Lower leg skin (tissue), 4 donors: ENCODE data around the gene AMPD3. TPM values are rescaled to one million over a fixed set of nuclear protein-coding genes. Genes with fewer than 3 reads are reported as not detected.

ENCODE experiments used
- DNase-seq, 2 donors: peaks; one replicate each; pipeline ENCODE4 v3.0.0-alpha.2; 2019; ENCODE audit warnings: low spot score in 2 of 2
- H3K4me3 ChIP-seq: fragments of 200-600 bp; sonication (generic); 2 replicates; pipeline ENCODE4 v1.5.1; 2017; ENCODE audit warnings: mild to moderate bottlenecking, low read depth; ENCODE audit not compliant: poor library complexity, severe bottlenecking
- POLR2A ChIP-seq, 2 donors: fragments of 450-650 bp; IDR thresholded peaks; one replicate each; pipeline ENCODE4 v1.6.1; 2016 to 2017; ENCODE audit warnings: antibody characterized with exemption in 2 of 2, mild to moderate bottlenecking in 1 of 2, moderate library complexity in 1 of 2
- WGBS, 2 donors: methylation state at CpG; one replicate each; pipeline ENCODE4 v1.1.5; 2018; 5-methylcytosine and 5-hydroxymethylcytosine counted together
- intact Hi-C: fragments of 100-400 bp; cut with DNase I; formaldehyde crosslinking; loops from one replicate; pipeline ENCODE4 v1.15.0; 2023; ENCODE audit warnings: low total_unique reads
- total RNA-seq, 4 donors: library from RNA; depleted of rRNA; stranded (reverse); fragments of >200 nt; gene quantifications; one replicate each; pipeline ENCODE4 v1.1.0, GENCODE V29; 2016
- TF ChIP-seq, protein P1 (sequence below), 3 donors: fragments of 450-650 bp; IDR thresholded peaks; one replicate each; pipeline ENCODE4 v1.5.1; 2016; ENCODE audit warnings: antibody characterized with exemption in 3 of 3, mild to moderate bottlenecking in 3 of 3, moderate library complexity in 2 of 3

AMPD3 gene
- total RNA-seq, 4 donors from 2014 or later, result 30.2 to 43.3 (median 32.6) TPM

DNA sequence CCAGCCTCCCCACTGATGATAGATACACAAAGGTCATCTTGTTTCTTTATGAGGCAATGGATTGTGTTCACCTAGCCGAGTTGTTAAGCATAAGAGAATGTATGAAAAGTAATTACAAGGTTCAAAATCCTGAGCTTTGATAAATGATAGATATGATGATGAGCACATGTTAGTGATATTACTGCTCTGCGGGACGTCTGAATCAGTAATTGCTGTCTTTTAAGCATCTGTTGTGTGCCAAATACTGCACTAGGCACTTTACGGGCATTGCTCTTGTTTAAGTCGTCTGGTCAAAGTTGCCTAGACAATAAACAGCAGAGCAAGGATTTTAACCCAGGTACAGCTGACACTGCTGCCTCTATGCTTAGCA is 86.5 kb downstream of the AMPD3 start:
- TF ChIP-seq, protein P1, sequence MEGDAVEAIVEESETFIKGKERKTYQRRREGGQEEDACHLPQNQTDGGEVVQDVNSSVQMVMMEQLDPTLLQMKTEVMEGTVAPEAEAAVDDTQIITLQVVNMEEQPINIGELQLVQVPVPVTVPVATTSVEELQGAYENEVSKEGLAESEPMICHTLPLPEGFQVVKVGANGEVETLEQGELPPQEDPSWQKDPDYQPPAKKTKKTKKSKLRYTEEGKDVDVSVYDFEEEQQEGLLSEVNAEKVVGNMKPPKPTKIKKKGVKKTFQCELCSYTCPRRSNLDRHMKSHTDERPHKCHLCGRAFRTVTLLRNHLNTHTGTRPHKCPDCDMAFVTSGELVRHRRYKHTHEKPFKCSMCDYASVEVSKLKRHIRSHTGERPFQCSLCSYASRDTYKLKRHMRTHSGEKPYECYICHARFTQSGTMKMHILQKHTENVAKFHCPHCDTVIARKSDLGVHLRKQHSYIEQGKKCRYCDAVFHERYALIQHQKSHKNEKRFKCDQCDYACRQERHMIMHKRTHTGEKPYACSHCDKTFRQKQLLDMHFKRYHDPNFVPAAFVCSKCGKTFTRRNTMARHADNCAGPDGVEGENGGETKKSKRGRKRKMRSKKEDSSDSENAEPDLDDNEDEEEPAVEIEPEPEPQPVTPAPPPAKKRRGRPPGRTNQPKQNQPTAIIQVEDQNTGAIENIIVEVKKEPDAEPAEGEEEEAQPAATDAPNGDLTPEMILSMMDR (IDR thresholded peaks at IDR 0.05), result no peak
- no peak for TF ChIP-seq POLR2A (IDR thresholded peaks at IDR 0.05)
- DNase-seq, result no peak
- H3K4me3 ChIP-seq, result no peak overlapping the region
- 21 to 24% methylated on average over 5 of the region's 5 CpGs for WGBS, 2 donors
- intact Hi-C loops, result no loop called here

DNA sequence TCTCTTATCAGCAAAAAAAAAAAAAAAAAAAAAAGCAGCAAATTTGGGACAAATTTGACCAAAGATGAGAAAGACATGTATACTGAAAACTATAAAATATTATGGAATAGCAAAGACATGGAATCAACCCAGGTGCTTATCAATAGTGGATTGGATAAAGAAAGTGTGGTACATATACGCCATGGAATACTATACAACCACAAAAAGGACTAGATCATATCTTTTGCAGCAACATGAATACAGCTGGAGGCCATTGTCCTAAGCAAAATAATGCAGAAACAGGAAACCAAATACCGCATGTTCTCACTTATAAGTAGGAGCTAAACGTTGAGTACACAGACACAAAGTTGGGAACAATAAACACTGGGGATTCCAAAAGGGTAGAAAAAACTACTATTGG is 87.7 kb downstream of the AMPD3 start:
- WGBS, 2 donors, result 92% methylated on average over 3 of the region's 3 CpGs
- intact Hi-C loops, result no loop called here
- TF ChIP-seq, protein P1 (IDR thresholded peaks at IDR 0.05), result no peak
- no peak for TF ChIP-seq POLR2A (IDR thresholded peaks at IDR 0.05)
- no peak overlapping the region for H3K4me3 ChIP-seq
- DNase-seq, result no peak

DNA sequence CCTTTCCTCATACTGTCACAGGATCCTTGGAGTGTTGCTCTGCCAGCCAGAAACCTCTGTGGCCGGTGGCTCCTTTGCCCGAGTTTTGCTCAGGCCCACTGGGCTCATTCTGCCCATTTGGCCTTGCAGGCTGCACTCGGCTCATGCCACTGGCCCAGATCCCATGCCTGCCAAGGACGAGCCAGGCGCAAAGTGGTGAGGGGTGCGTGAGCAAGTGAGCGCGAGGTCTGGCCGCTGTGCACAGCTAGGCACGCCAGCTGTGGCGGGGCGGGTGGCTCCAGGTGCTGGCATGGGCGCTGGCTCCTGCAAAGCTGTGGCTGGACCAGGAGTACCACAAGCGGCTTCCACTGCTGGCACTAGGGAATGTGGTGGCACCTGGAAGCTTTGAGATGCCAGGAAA is 88.7 kb downstream of the AMPD3 start:
- no peak for DNase-seq
- 92 to 97% methylated on average over 14 of the region's 14 CpGs for WGBS, 2 donors
- intact Hi-C loops, result no loop called here
- TF ChIP-seq, protein P1 (IDR thresholded peaks at IDR 0.05), result no peak
- TF ChIP-seq POLR2A (IDR thresholded peaks at IDR 0.05), result no peak
- no peak overlapping the region for H3K4me3 ChIP-seq

DNA sequence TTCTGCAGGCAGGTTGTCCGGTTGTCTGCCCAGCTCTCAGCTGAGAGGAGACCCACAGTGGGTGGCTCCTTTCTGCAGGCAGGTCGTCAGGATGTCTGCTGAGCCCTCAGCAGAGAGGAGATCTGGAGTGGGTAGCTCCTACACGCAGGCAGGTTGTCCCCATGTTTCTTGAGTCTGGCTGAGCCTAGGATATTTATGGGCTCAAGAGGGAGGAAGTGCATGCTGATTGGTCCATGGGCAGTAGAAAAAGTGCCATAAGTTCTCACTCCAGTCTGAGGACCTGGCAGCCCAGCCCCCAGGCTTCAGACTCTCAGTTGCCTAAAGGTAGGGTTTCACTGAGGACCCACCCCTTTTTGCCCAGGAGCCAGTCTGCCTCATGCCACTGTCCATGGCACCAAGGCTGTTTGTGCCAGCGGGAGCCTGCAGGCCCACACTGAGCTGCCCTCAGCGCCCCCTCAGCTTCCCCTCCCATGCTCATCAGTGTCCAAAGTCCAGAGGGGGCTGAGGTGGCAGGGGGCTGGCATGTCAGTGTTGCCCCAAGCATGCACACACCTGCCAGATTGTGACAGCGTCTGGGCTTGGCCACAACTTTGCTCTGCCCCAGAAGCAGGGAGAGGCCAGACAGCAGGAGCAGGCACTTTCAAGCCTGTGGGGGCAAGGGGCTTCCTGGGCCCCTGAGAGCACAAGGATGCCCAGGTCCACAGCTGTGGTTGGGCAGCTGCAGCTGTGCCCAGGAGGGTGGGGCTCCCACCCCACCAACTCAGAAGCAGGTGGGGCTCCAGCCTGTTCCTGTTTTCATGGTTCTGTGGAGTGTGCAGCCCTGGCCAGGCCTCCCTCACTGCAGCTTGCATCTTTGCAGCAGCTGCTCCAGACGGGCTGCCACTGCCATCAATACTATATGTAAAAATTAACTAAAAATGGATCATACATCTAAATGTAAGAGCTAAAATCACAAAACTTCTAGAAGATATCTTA is 89.7 kb downstream of the AMPD3 start:
- no peak for TF ChIP-seq POLR2A (IDR thresholded peaks at IDR 0.05)
- TF ChIP-seq, protein P1 (IDR thresholded peaks at IDR 0.05), result no peak
- intact Hi-C loops, result no loop called here
- H3K4me3 ChIP-seq, result no peak overlapping the region
- WGBS, 2 donors, result 75 to 88% methylated on average over 6 of the region's 7 CpGs
- no peak for DNase-seq

DNA sequence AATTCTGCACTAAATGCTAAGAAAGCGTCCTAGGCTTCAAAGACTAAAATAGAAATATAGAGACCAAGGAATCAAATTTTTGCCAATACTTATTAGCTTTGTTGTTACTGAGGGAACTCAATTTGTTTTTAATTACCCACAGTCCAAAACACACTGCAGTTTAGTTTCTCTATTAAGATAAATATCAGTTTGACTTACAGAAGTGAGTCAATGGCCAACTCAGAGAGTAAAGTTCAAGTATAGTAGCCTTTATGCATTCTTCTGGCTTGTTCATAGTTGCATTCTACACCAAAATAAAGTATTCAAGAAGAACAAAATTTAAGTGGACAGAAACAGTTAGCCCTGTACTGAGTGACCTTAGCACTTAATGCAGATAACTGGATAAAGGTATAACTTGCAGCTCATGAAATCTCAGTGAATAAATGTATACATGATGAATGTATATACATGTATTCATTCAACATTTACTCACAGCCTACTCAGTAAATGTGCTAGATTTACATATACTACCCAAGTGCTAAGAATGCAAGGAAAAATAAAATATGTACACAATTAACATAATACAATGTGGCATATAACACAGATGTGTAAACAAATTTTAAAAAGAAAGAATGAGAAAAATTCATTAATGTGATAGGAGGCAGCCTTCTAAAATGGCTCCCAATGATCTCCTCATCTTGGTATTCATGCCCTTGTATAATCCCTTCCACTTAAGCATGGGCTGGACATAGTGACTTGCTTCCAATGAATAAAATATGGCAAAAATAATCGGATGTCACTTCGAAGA is 95.6 kb downstream of the AMPD3 start:
- no peak for TF ChIP-seq POLR2A (IDR thresholded peaks at IDR 0.05)
- TF ChIP-seq, protein P1 (IDR thresholded peaks at IDR 0.05), result no peak
- H3K4me3 ChIP-seq, result no peak overlapping the region
- intact Hi-C loops, result no loop called here
- WGBS, 2 donors, result 74 to 82% methylated on average over 3 of the region's 3 CpGs
- no peak for DNase-seq
